Prostate gland (tissue), 2 donors: Measurements from ENCODE around the gene PRCD. TPM values are rescaled to one million over a fixed set of nuclear protein-coding genes. Genes with fewer than 3 reads are reported as not detected.

Experiments
- DNase-seq: peaks from one replicate; pipeline ENCODE4 v3.0.0-alpha.2; 2019; ENCODE audit warnings: low spot score
- H3K27ac ChIP-seq, 2 donors: fragments of 200-600 bp; sonication (generic); 2 replicates each; pipeline ENCODE4 v1.5.1; 2017 to 2019
- H3K27me3 ChIP-seq: fragments of 200-600 bp; sonication (generic); replicated peaks from 2 replicates; pipeline ENCODE4 v1.5.1; 2019; ENCODE audit not compliant: insufficient read depth
- H3K36me3 ChIP-seq, 2 donors: fragments of 200-600 bp; sonication (generic); 1 replicate in 1 of 2; 2 replicates in 1 of 2; pipeline versions ENCODE4 v1.5.1 to v1.8.1; 2017 to 2019
- H3K4me1 ChIP-seq: fragments of 200-600 bp; sonication (generic); replicated peaks from 2 replicates; pipeline ENCODE4 v1.5.1; 2019
- H3K4me3 ChIP-seq, 2 donors: fragments of 200-600 bp; sonication (generic); 2 replicates each; pipeline ENCODE4 v1.5.1; 2017 to 2019
- H3K9me3 ChIP-seq: fragments of 200-600 bp; sonication (generic); 2 replicates; pipeline ENCODE4 v1.5.1; 2017
- POLR2A ChIP-seq: fragments of 450-650 bp; IDR thresholded peaks from one replicate; pipeline ENCODE4 v1.6.1; 2016; ENCODE audit warnings: antibody characterized with exemption, mild to moderate bottlenecking
- POLR2AphosphoS5 ChIP-seq: sonication (generic); formaldehyde crosslinking; IDR thresholded peaks from one replicate; pipeline ENCODE4 v1.6.1; 2017; ENCODE audit warnings: antibody characterized with exemption
- WGBS: methylation state at CpG from one replicate; pipeline ENCODE4 v1.1.5; 2018; 5-methylcytosine and 5-hydroxymethylcytosine counted together
- intact Hi-C: fragments of 100-400 bp; cut with DNase I; formaldehyde crosslinking; loops from one replicate; pipeline ENCODE4 v1.14.2; 2022
- small RNA-seq, 2 donors: library from RNA; depleted of rRNA; stranded (forward); fragments of <200 nt; gene quantifications; one replicate each; pipeline ENCODE3, GENCODE V24; 2016
- total RNA-seq, 2 donors: library from RNA; depleted of rRNA; stranded (reverse); fragments of >200 nt; gene quantifications; one replicate each; pipeline ENCODE4 v1.1.0, GENCODE V29; 2016
- TF ChIP-seq, protein P1 (sequence below), 4 experiments: fragments of 200-600 bp in 2 of 4; fragments of 450-650 bp in 2 of 4; sonication (generic) in 2 of 4; IDR thresholded peaks; 1 replicate in 3 of 4; 2 replicates in 1 of 4; pipeline ENCODE4 v1.5.1; 2016 to 2019; ENCODE audit warnings: antibody characterized with exemption in 4 of 4, mild to moderate bottlenecking in 2 of 4, moderate library complexity in 2 of 4

PRCD gene
- total RNA-seq, 2 donors from 2014 or later: 0.36 to 0.85 TPM

DNA sequence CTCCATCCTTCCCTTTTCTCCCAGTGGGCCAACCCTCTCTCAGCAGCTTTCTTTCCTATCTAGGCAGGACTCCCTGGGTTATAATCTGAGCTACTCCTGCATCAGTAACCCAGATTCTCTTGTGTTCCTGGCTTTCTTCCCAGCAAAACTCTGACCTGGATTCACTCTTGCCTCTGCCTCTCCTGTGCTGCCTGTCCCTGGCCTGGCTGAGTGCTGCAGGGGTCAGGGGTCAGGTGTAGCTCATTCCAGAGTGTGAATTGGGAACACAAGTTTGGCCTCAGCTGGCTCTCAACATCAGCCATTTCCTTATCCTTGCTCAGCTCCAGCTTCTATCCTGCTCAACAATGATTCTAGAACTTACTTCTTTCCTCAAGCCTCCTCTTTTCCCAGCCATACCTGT, 48.3 kb downstream of the PRCD start:
- H3K36me3 ChIP-seq: no peaks in the 10 kb centered on the region
- intact Hi-C loops: no loop called here
- no peaks in the 10 kb centered on the region for H3K4me1 ChIP-seq
- H3K27ac ChIP-seq: no peak overlapping the region
- DNase-seq: no peak
- H3K27me3 ChIP-seq: no peaks in the 10 kb centered on the region
- H3K9me3 ChIP-seq: no peaks in the 10 kb centered on the region
- no peak overlapping the region for H3K4me3 ChIP-seq
- TF ChIP-seq POLR2A (no peak), POLR2AphosphoS5 (no peak)
- TF ChIP-seq, protein P1, sequence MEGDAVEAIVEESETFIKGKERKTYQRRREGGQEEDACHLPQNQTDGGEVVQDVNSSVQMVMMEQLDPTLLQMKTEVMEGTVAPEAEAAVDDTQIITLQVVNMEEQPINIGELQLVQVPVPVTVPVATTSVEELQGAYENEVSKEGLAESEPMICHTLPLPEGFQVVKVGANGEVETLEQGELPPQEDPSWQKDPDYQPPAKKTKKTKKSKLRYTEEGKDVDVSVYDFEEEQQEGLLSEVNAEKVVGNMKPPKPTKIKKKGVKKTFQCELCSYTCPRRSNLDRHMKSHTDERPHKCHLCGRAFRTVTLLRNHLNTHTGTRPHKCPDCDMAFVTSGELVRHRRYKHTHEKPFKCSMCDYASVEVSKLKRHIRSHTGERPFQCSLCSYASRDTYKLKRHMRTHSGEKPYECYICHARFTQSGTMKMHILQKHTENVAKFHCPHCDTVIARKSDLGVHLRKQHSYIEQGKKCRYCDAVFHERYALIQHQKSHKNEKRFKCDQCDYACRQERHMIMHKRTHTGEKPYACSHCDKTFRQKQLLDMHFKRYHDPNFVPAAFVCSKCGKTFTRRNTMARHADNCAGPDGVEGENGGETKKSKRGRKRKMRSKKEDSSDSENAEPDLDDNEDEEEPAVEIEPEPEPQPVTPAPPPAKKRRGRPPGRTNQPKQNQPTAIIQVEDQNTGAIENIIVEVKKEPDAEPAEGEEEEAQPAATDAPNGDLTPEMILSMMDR (IDR thresholded peaks at IDR 0.05): no peak

DNA sequence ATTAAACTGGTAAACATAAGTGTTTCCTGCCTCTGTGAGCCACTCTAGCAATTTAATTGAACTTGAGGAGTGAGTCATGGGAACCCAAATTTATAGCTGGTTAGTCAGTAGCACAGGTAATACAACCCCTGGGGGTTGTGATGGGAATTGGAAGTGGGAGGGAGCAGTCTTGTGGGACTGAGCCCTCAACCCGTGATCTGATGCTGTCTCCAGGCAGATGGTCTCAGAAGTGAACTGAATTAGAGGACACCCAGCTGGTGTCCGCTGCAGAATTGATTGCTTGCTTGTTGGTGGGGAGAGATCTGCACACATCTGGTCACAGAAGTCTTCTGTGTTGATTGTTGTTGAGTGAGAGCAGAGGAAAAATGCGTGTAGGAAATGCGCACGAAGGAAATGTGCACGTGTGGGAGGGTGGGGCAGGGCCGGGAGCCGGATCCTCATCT, 53.6 kb downstream of the PRCD start:
- DNase-seq: no peak
- Histone ChIP-seq H3K27me3 (no peaks in the 10 kb centered on the region), H3K36me3 (no peaks in the 10 kb centered on the region), H3K4me1 (no peaks in the 10 kb centered on the region), H3K4me3 (no peak overlapping the region), H3K9me3 (no peaks in the 10 kb centered on the region), H3K27ac (no peak overlapping the region)
- 76% methylated on average over 8 of the region's 8 CpGs for WGBS
- intact Hi-C loops: no loop called here
- TF ChIP-seq POLR2A: no peak
- TF ChIP-seq, protein P1 (IDR thresholded peaks at IDR 0.05): peak in 1 of 4 experiments; percentile 40

DNA sequence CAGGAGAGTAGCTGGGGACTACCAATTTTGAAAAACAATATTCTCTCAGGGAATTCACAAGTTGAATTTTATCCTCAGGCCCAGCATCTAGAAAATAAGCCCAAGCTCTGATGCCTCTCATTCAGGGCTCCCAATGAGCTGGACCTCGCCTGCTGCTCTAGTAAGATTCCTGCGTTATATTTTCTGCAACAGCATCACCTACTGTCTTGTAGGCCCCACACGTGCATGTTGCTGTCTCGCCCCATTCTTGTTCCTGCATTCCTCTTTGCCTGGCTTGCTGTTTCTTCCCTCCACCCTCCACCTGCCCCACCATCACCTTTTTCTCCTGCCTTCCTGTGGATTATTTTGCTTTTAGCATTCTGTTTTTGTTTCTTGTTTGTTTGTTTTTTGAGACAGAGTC, 54.1 kb downstream of the PRCD start:
- no peaks in the 10 kb centered on the region for H3K9me3 ChIP-seq
- H3K4me1 ChIP-seq: no peaks in the 10 kb centered on the region
- no peaks in the 10 kb centered on the region for H3K36me3 ChIP-seq
- 75% methylated on average over 4 of the region's 4 CpGs for WGBS
- TF ChIP-seq POLR2AphosphoS5 (no peak), POLR2A (no peak)
- TF ChIP-seq, protein P1 (IDR thresholded peaks at IDR 0.05): no peak
- no peak for DNase-seq
- H3K27ac ChIP-seq: no peak overlapping the region
- no peaks in the 10 kb centered on the region for H3K27me3 ChIP-seq
- intact Hi-C loops: no loop called here
- H3K4me3 ChIP-seq: no peak overlapping the region

DNA sequence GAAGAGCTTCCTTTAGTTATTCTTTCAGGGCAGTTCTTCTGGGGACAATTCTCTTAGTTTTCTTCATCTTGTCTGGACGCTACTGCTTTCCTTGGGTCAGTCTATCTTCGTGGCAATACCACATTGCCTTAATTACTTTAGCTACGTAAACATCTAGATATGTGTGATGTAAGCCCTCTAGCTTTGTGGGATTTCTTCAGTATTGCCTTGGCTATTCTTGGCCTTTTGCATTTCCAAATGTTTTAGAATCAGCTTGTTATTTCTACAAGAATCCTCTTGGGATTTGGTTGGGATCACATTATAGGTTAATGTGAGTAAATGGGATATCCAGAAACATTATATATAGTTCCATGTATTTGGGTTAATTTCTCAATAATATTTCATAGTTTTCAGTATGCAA, 54.8 kb downstream of the PRCD start:
- no peak overlapping the region for H3K27ac ChIP-seq
- no peaks in the 10 kb centered on the region for H3K36me3 ChIP-seq
- intact Hi-C loops: no loop called here
- H3K9me3 ChIP-seq: no peaks in the 10 kb centered on the region
- TF ChIP-seq POLR2A (no peak), POLR2AphosphoS5 (no peak)
- TF ChIP-seq, protein P1 (IDR thresholded peaks at IDR 0.05): no peak
- no peak for DNase-seq
- H3K4me3 ChIP-seq: no peak overlapping the region
- no peaks in the 10 kb centered on the region for H3K27me3 ChIP-seq
- WGBS: 93% methylated on average over 3 of the region's 3 CpGs
- no peaks in the 10 kb centered on the region for H3K4me1 ChIP-seq

Small RNAs within 50 kb of the gene (small RNA-seq; reads per million reads assigned to genes)
- gene SNORD1A (0 reads per million in 2 donors), gene SNORD1B (672 to 770 reads per million in 2 donors)

Other genes starting within 250 kb of the PRCD start
- 1 to 10 TPM; 3.1 to 9.8 TPM for gene QRICH2, start 231.8 kb upstream of the PRCD start, total RNA-seq
- 100 to 1,000 TPM in 1 of 2 donors, 10 to 100 TPM in 1; 51.5 to 115 TPM for gene PRPSAP1, start 186.1 kb upstream of the PRCD start, total RNA-seq
- gene SPHK1, start 155.4 kb upstream of the PRCD start, total RNA-seq: 10 to 100 TPM in 1 of 2 donors, 1 to 10 TPM in 1; 6.6 to 34.1 TPM
- gene UBE2O, start 86.9 kb upstream of the PRCD start, total RNA-seq: 10 to 100 TPM; 19.9 to 39.8 TPM
- gene AANAT, start 72.4 kb upstream of the PRCD start, total RNA-seq: not detected
- 10 to 100 TPM; 29.9 to 31.1 TPM for gene RHBDF2, start 38.6 kb upstream of the PRCD start, total RNA-seq
- gene CYGB, start 2.3 kb upstream of the PRCD start, total RNA-seq: 10 to 100 TPM in 1 of 2 donors, 1 to 10 TPM in 1; 7.0 to 13.8 TPM
- 10 to 100 TPM; 21.0 to 23.1 TPM for gene ST6GALNAC2, start 45.8 kb downstream of the PRCD start, total RNA-seq
- 10 to 100 TPM in 1 of 2 donors, 1 to 10 TPM in 1; 8.4 to 27.2 TPM for gene ST6GALNAC1, start 103.7 kb downstream of the PRCD start, total RNA-seq
- gene MXRA7, start 170.9 kb downstream of the PRCD start, total RNA-seq: 100 to 1,000 TPM in 1 of 2 donors, 10 to 100 TPM in 1; 76.1 to 285 TPM
- 10 to 100 TPM; 17.7 to 40.5 TPM for gene JMJD6, start 186.6 kb downstream of the PRCD start, total RNA-seq
- gene METTL23, start 186.8 kb downstream of the PRCD start, total RNA-seq: 10 to 100 TPM; 39.5 to 47.9 TPM
- 100 to 1,000 TPM; 217 to 316 TPM for gene SRSF2, start 197.3 kb downstream of the PRCD start, total RNA-seq
- gene MFSD11, start 198.1 kb downstream of the PRCD start, total RNA-seq: 10 to 100 TPM; 26.7 to 44.3 TPM